B cell (primary cell): ENCODE data around the gene GLIS1.

ENCODE experiments used
- CTCF ChIP-seq: fragments of 200-600 bp; IDR thresholded peaks from one replicate; pipeline ENCODE4 v1.8.0; 2022; ENCODE audit warnings: antibody characterized with exemption, mild to moderate bottlenecking
- EZH2 ChIP-seq: IDR thresholded peaks from 2 replicates; pipeline ENCODE4 v1.6.1; 2012; ENCODE audit warnings: borderline replicate concordance, low read depth, mild to moderate bottlenecking, moderate library complexity, low read length; ENCODE audit not compliant: insufficient read depth, poor library complexity, severe bottlenecking

GRCh38 chr1:53705446-53706096, 33.4 kb downstream of the GLIS1 start:
- TF ChIP-seq CTCF (no peak), EZH2 (no peak)
